ENCODE measurements around the gene SORCS3.

GRCh38 chr10:104802941-104803340 lies 161.9 kb downstream of the SORCS3 start:
- TF ChIP-seq CTCF (IDR thresholded peaks at IDR 0.05; ENCODE audit: insufficient read depth, low read depth, low read length): no peak
- TF ChIP-seq EZH2 (IDR thresholded peaks at IDR 0.05; ENCODE audit: insufficient read depth, low read length): no peak
